ENCODE measurements around the gene DUSP5. TPM values are rescaled to one million over a fixed set of nuclear protein-coding genes. Genes with fewer than 3 reads are reported as not detected.

The DUSP5 gene
- total and polyA plus RNA-seq, 8 donors, result 0.58 to 23.2 (median 10.6) TPM

DNA sequence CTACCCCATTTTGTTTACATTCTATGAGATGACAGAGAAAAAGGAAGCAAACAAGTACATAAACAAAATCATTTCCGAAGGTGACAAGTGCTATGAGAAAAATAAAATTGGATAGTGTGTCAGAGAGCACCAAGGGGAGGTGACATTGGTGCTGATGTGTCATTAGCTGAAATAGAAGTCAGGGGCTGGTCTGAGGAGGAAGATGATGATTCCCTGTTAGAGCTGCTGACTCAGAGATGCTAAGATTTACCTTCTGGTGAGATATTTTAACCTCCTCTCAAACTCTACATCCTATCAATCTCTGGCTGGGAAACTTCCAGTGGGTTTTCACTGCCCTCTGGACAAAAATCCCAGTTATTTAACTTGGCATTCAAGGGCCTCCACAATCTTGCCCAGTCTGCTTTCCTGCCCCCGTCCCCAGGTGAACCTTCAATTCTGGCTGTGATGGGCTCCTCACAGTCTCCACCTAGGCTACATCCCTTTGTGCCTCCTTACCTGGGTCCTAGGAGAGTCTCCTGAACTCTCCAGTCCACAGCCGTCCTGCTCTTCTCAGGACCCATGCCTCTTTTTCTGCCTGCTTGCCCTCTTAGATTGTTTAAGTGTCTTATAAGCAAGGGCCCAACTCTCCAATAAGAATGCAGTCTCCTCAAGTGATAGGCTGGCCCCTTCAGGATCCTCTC lies 26.6 kb downstream of the DUSP5 start:
- intact Hi-C loops (cut with DNase I; ENCODE audit: low total_unique reads), result no loop called here
- TF ChIP-seq EP300 (IDR thresholded peaks at IDR 0.05) (no peak), POLR2A (IDR thresholded peaks at IDR 0.05) (no peak), POLR2AphosphoS5 (IDR thresholded peaks at IDR 0.05) (no peak)
- TF ChIP-seq, protein P1, sequence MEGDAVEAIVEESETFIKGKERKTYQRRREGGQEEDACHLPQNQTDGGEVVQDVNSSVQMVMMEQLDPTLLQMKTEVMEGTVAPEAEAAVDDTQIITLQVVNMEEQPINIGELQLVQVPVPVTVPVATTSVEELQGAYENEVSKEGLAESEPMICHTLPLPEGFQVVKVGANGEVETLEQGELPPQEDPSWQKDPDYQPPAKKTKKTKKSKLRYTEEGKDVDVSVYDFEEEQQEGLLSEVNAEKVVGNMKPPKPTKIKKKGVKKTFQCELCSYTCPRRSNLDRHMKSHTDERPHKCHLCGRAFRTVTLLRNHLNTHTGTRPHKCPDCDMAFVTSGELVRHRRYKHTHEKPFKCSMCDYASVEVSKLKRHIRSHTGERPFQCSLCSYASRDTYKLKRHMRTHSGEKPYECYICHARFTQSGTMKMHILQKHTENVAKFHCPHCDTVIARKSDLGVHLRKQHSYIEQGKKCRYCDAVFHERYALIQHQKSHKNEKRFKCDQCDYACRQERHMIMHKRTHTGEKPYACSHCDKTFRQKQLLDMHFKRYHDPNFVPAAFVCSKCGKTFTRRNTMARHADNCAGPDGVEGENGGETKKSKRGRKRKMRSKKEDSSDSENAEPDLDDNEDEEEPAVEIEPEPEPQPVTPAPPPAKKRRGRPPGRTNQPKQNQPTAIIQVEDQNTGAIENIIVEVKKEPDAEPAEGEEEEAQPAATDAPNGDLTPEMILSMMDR (IDR thresholded peaks at IDR 0.05), result no peak
- Histone ChIP-seq H3K36me3 (no peaks in the 10 kb centered on the region), H3K4me1 (peaks cover 0 to 7% (median 0%) of the 10 kb centered on the region in 4 donors), H3K27ac (no peak overlapping the region), H3K27me3 (peaks cover 0 to 16% (median 0%) of the 10 kb centered on the region in 3 donors), H3K4me3 (no peak overlapping the region), H3K9me3 (no peaks in the 10 kb centered on the region)
- DNase-seq, result no peak
- WGBS, 5 donors, result 71 to 82% (median 72%) methylated on average over 3 of the region's 3 CpGs

DNA sequence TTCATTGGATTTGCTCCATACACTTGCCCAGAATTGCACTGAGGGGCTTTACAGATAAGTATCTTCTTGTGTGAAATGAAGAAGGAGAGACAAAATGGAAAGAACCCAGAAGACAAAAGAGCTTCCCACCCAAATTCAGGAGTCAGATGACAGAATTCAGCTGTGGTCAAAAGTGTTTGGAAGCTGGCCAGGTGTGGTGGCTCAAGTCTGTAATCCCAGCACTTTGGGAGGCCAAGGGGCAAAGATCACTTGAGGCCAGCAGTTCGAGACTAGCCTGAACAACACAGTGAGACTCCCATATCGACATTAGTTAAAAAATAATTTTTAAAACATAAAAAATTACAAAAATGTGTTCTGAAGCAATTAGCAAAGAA lies 27.1 kb downstream of the DUSP5 start:
- H3K27ac ChIP-seq, result no peak overlapping the region
- peaks cover 0 to 11% (median under 1%) of the 10 kb centered on the region in 4 donors for H3K4me1 ChIP-seq
- peaks cover 0 to 22% (median 4%) of the 10 kb centered on the region in 3 donors for H3K27me3 ChIP-seq
- intact Hi-C loops (cut with DNase I; ENCODE audit: low total_unique reads), result no loop called here
- no peaks in the 10 kb centered on the region for H3K9me3 ChIP-seq
- no peak for TF ChIP-seq POLR2A (IDR thresholded peaks at IDR 0.05)
- H3K36me3 ChIP-seq, result no peaks in the 10 kb centered on the region
- 69 to 93% (median 81%) methylated on average over 2 of the region's 2 CpGs for WGBS, 5 donors
- no peak overlapping the region for H3K4me3 ChIP-seq
- DNase-seq, result no peak

DNA sequence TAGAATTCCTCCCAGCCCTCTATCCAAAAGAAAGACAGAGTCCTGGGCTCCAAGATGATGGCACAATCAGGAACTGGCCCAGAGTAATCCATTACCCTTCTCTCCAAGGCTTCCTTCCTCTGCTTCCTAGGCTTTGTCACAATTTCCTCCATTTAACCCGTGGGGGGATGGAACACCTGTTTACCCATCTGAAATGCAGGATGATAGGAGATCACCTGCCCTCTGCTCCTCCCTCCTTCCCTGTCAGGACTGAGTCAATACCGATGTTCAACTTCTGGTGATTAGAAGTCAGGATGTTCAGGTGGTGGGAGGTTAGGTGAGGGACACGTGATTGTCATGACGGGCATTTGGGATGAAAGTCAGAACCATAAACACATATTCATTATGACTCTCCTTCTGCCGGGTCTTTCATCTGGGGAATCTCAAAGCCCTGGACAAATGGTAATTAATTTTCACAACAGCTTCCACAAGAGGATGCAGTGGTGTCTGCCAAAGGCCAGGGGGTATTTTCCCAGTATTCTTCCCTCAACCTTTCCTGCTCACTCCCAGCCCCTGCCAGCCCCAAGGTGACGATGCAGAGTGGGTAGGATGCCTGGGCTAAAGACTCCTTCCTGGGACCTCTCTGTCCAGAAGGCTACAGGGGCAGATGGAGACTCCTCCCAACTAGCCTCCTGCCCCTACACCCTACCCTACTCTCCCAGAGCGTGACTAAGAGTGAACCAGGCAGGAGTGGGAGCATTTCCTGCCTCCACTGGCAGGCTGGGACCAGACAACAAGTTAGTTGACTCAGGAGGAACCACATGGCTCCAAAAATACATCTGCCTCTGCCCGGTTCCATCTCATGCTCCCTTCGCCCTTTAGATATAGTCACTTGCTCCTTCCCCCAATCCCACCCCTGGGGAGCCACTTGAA lies 27.9 kb downstream of the DUSP5 start:
- intact Hi-C loops (cut with DNase I; ENCODE audit: low total_unique reads), result no loop called here
- Histone ChIP-seq H3K27me3 (peaks cover 0 to 29% (median 12%) of the 10 kb centered on the region in 3 donors), H3K9me3 (no peaks in the 10 kb centered on the region), H3K4me1 (peaks cover 0 to 18% (median 7%) of the 10 kb centered on the region in 4 donors), H3K27ac (no peak overlapping the region), H3K36me3 (no peaks in the 10 kb centered on the region), H3K4me3 (no peak overlapping the region)
- 73 to 85% (median 79%) methylated on average over 9 of the region's 9 CpGs for WGBS, 5 donors
- no peak for TF ChIP-seq POLR2AphosphoS5 (IDR thresholded peaks at IDR 0.05)
- TF ChIP-seq POLR2A (IDR thresholded peaks at IDR 0.05), result no peak
- TF ChIP-seq, protein P1 (IDR thresholded peaks at IDR 0.05), result no peak
- no peak for TF ChIP-seq EP300 (IDR thresholded peaks at IDR 0.05)
- DNase-seq, result no peak

- Histone ChIP-seq H3K36me3 (no peaks in the 10 kb centered on the region), H3K9me3 (no peaks in the 10 kb centered on the region), H3K27ac (no peak overlapping the region), H3K27me3 (peaks cover 0 to 41% (median 13%) of the 10 kb centered on the region in 3 donors), H3K4me3 (no peak overlapping the region), H3K4me1 (peaks cover 0 to 14% (median 7%) of the 10 kb centered on the region in 4 donors)
- TF ChIP-seq POLR2A (IDR thresholded peaks at IDR 0.05) (no peak), EP300 (IDR thresholded peaks at IDR 0.05) (no peak), POLR2AphosphoS5 (IDR thresholded peaks at IDR 0.05) (no peak)
- TF ChIP-seq, protein P1 (IDR thresholded peaks at IDR 0.05), result no peak
- intact Hi-C loops (cut with DNase I; ENCODE audit: low total_unique reads), result no loop called here
- WGBS, 5 donors, result 81 to 91% (median 83%) methylated on average over 9 of the region's 9 CpGs
- no peak for DNase-seq
Observed at GRCh38 chr10:110527731-110528171, 30.0 kb downstream of the DUSP5 start.

All from stomach (tissue), 9 donors.